HepG2 (cell line): ENCODE data around the gene PLEKHN1. TPM values are rescaled to one million over a fixed set of nuclear protein-coding genes. Genes with fewer than 3 reads are reported as not detected.

Source experiments
- CBX2 ChIP-seq, 2 experiments: fragments of 200-600 bp in 1 of 2; sonication (generic); formaldehyde crosslinking in 1 of 2; IDR thresholded peaks; 2 replicates each; pipeline versions ENCODE4 v1.7.0 to v1.8.1; 2018 to 2022; ENCODE audit warnings: low read depth in 2 of 2, low read length in 1 of 2, mild to moderate bottlenecking in 1 of 2, missing genetic modification reagents in 1 of 2
- CENPX ChIP-seq: sonication (generic); formaldehyde crosslinking; IDR thresholded peaks from 2 replicates; pipeline ENCODE4 v1.9.0; 2021; ENCODE audit warnings: mild to moderate bottlenecking, missing genetic modification reagents, moderate library complexity
- FUBP1 ChIP-seq: sonication (generic); formaldehyde crosslinking; IDR thresholded peaks from 2 replicates; pipeline ENCODE4 v1.5.1; 2020; ENCODE audit warnings: missing genetic modification reagents, mild to moderate bottlenecking, borderline replicate concordance
- HNRNPLL ChIP-seq: fragments of 200-400 bp; formaldehyde crosslinking; IDR thresholded peaks from 2 replicates; pipeline ENCODE4 v1.6.1; 2017; ENCODE audit warnings: mild to moderate bottlenecking, low read depth, low read length; ENCODE audit not compliant: poor library complexity, severe bottlenecking
- HOXA5 ChIP-seq: sonication (generic); formaldehyde crosslinking; IDR thresholded peaks from 2 replicates; pipeline ENCODE4 v1.4.0; 2020; ENCODE audit warnings: missing genetic modification reagents
- IRF2 ChIP-seq: IDR thresholded peaks from 2 replicates; pipeline ENCODE4 v1.6.1; 2018; ENCODE audit warnings: missing genetic modification reagents, missing compliant biosample characterization
- JUN ChIP-seq: sonication (generic); formaldehyde crosslinking; IDR thresholded peaks from 2 replicates; pipeline ENCODE4 v1.4.0; 2020; ENCODE audit warnings: mild to moderate bottlenecking, missing genetic modification reagents
- KAT8 ChIP-seq: IDR thresholded peaks from 2 replicates; pipeline ENCODE4 v1.6.1; 2016; ENCODE audit warnings: missing genetic modification reagents, missing compliant biosample characterization
- KLF16 ChIP-seq, 2 experiments: sonication (generic) in 1 of 2; formaldehyde crosslinking in 1 of 2; IDR thresholded peaks; 2 replicates each; pipeline versions ENCODE4 v1.6.1 to v1.8.0; 2016 to 2023; ENCODE audit warnings: missing genetic modification reagents in 2 of 2, missing compliant biosample characterization in 1 of 2
- NFYC ChIP-seq: IDR thresholded peaks from 2 replicates; pipeline ENCODE4 v1.6.1; 2016; ENCODE audit warnings: missing genetic modification reagents, missing compliant biosample characterization
- RAD21 ChIP-seq: fragments of 450-650 bp; formaldehyde crosslinking; IDR thresholded peaks from 2 replicates; pipeline ENCODE4 v1.5.0; 2020; ENCODE audit warnings: mild to moderate bottlenecking
- RARA ChIP-seq: IDR thresholded peaks from 2 replicates; pipeline ENCODE4 v1.6.1; 2016; ENCODE audit warnings: missing genetic modification reagents, missing compliant biosample characterization
- SIX4 ChIP-seq: sonication (generic); formaldehyde crosslinking; IDR thresholded peaks from 2 replicates; pipeline ENCODE4 v1.4.0; 2020; ENCODE audit warnings: missing genetic modification reagents
- SNAI1 ChIP-seq: sonication (generic); formaldehyde crosslinking; IDR thresholded peaks from 2 replicates; pipeline ENCODE4 v1.5.0; 2020; ENCODE audit warnings: mild to moderate bottlenecking, missing genetic modification reagents, borderline replicate concordance
- TCF7L2 ChIP-seq: IDR thresholded peaks from 2 replicates; pipeline ENCODE4 v1.6.1; 2011; ENCODE audit warnings: mild to moderate bottlenecking, low read depth, low read length, moderate library complexity
- ZBTB21 ChIP-seq: sonication (generic); formaldehyde crosslinking; IDR thresholded peaks from 2 replicates; pipeline ENCODE4 v1.4.0; 2020; ENCODE audit warnings: missing genetic modification reagents
- ZBTB8A ChIP-seq: sonication (generic); formaldehyde crosslinking; IDR thresholded peaks from 2 replicates; pipeline ENCODE4 v1.4.0; 2020; ENCODE audit warnings: mild to moderate bottlenecking, low read depth, missing genetic modification reagents, borderline replicate concordance
- ZNF207 ChIP-seq: fragments of 450-650 bp; IDR thresholded peaks from 2 replicates; pipeline ENCODE4 v1.6.1; 2016; ENCODE audit warnings: antibody characterized with exemption, borderline replicate concordance
- ZNF235 ChIP-seq: sonication (generic); formaldehyde crosslinking; IDR thresholded peaks from 2 replicates; pipeline ENCODE4 v1.8.1; 2023; ENCODE audit warnings: mild to moderate bottlenecking, missing genetic modification reagents, borderline replicate concordance
- ZNF280D ChIP-seq: sonication (generic); formaldehyde crosslinking; IDR thresholded peaks from 2 replicates; pipeline ENCODE4 v1.5.1; 2020; ENCODE audit warnings: mild to moderate bottlenecking, missing genetic modification reagents
- ZNF292 ChIP-seq: sonication (generic); formaldehyde crosslinking; IDR thresholded peaks from 2 replicates; pipeline ENCODE4 v1.8.1; 2022; ENCODE audit warnings: mild to moderate bottlenecking, low read depth, missing genetic modification reagents, borderline replicate concordance
- ZNF383 ChIP-seq: sonication (generic); formaldehyde crosslinking; IDR thresholded peaks from 2 replicates; pipeline ENCODE4 v1.4.0; 2020; ENCODE audit warnings: missing genetic modification reagents, mild to moderate bottlenecking, borderline replicate concordance
- ZNF431 ChIP-seq: sonication (generic); formaldehyde crosslinking; IDR thresholded peaks from 2 replicates; pipeline ENCODE4 v1.9.0; 2022; ENCODE audit warnings: missing genetic modification reagents, low read depth, mild to moderate bottlenecking, borderline replicate concordance
- ZNF576 ChIP-seq: sonication (generic); formaldehyde crosslinking; IDR thresholded peaks from 2 replicates; pipeline ENCODE4 v1.4.0; 2020; ENCODE audit warnings: mild to moderate bottlenecking, missing genetic modification reagents
- ZSCAN25 ChIP-seq: sonication (generic); formaldehyde crosslinking; IDR thresholded peaks from 2 replicates; pipeline ENCODE4 v1.8.0; 2022; ENCODE audit warnings: mild to moderate bottlenecking, missing genetic modification reagents
- polyA plus RNA-seq, 8 experiments: library from polyadenylated mRNA; depleted of rRNA in 3 of 8; stranded (reverse) in 7 of 8; unstranded in 1 of 8; fragments of >200 nt; fragmentation: Illumina TruSeq in 4 of 8; extraction: Trizol in 4 of 8; gene quantifications; 2 replicates each; pipeline versions ENCODE4 v1.2.1 to v1.2.3, GENCODE V29; 2011 to 2016; ENCODE audit warnings: low read depth in 4 of 8, missing spikeins in 1 of 8, mixed read lengths in 1 of 8; ENCODE audit not compliant: insufficient read depth in 1 of 8
- total RNA-seq, 5 experiments: library from RNA; depleted of rRNA; stranded (reverse); fragments of >200 nt; fragmentation: Illumina TruSeq; extraction: Trizol; gene quantifications; 2 replicates each; pipeline ENCODE4 v1.2.3, GENCODE V29; 2016; ENCODE audit warnings: low read depth in 1 of 5

Gene PLEKHN1
- total and polyA plus RNA-seq, 2 of the 13 experiments (the other 11 are each of a cell fraction or from before 2014, with no cell fraction given): 0.42 to 0.58 TPM

- TF ChIP-seq FUBP1 (CRISPR knock-in tag) (no peak), ZNF207 (no peak), JUN (no peak), CENPX (CRISPR knock-in tag) (no peak), HOXA5 (CRISPR knock-in tag) (no peak), HNRNPLL (peak; percentile 38), RARA (CRISPR knock-in tag) (no peak), CBX2 (IDR thresholded peaks at IDR 0.05; ENCODE audit: low read depth, low read length) (no peak), CBX2 (CRISPR knock-in tag; IDR thresholded peaks at IDR 0.05; ENCODE audit: low read depth) (no peak), ZSCAN25 (CRISPR knock-in tag) (no peak), ZNF383 (CRISPR knock-in tag) (no peak), ZBTB21 (no peak), NFYC (no peak), SIX4 (CRISPR knock-in tag) (no peak), ZNF576 (CRISPR knock-in tag) (no peak), ZBTB8A (no peak), RAD21 (CRISPR knock-in tag) (no peak), ZNF431 (CRISPR knock-in tag) (no peak), ZNF280D (CRISPR knock-in tag) (no peak), IRF2 (no peak), TCF7L2 (no peak), KLF16 (CRISPR knock-in tag; IDR thresholded peaks at IDR 0.05) (no peak), SNAI1 (CRISPR knock-in tag) (no peak), ZNF292 (peak; percentile 67), ZNF235 (CRISPR knock-in tag) (no peak), KAT8 (CRISPR knock-in tag) (no peak)
Measured at GRCh38 chr1:980602-981395, 14.5 kb downstream of the PLEKHN1 start (continued).
